GM23338 (cell line): ENCODE results near the gene UTS2.

Experiments
- CTCF ChIP-seq, 2 experiments: fragments of 200-600 bp in 1 of 2; sonication (generic) in 1 of 2; conservative IDR thresholded peaks; 2 replicates each; pipeline versions ENCODE4 v1.5.1 to v1.6.1; 2016 to 2017; ENCODE audit warnings: antibody characterized with exemption in 2 of 2, low read depth in 2 of 2, mild to moderate bottlenecking in 2 of 2, moderate library complexity in 1 of 2
- EZH2 ChIP-seq: fragments of 200-600 bp; sonication (generic); IDR thresholded peaks from one replicate; pipeline ENCODE4 v1.8.0; 2017; ENCODE audit warnings: antibody characterized with exemption, mild to moderate bottlenecking, low read depth; ENCODE audit not compliant: unreplicated experiment
- EZH2phosphoT487 ChIP-seq: fragments of 200-600 bp; sonication (generic); IDR thresholded peaks from one replicate; pipeline ENCODE4 v1.8.1; 2018; ENCODE audit warnings: antibody characterized with exemption; ENCODE audit not compliant: unreplicated experiment
- POLR2AphosphoS5 ChIP-seq: IDR thresholded peaks from 2 replicates; pipeline ENCODE4 v1.6.1; 2016; ENCODE audit warnings: antibody characterized with exemption, low read depth
- REST ChIP-seq: IDR thresholded peaks from one replicate; pipeline ENCODE4 v1.6.1; 2018; ENCODE audit warnings: antibody characterized with exemption; ENCODE audit not compliant: unreplicated experiment
- ZNF331 ChIP-seq: fragments of 250-450 bp; sonication (Bioruptor Pico); IDR thresholded peaks from 2 replicates; pipeline ENCODE4 v1.5.0; 2020; ENCODE audit warnings: low read depth, mild to moderate bottlenecking, moderate library complexity
- ZNF462 ChIP-seq: fragments of 250-450 bp; sonication (Bioruptor Pico); IDR thresholded peaks from 2 replicates; pipeline ENCODE4 v1.5.0; 2020; ENCODE audit warnings: mild to moderate bottlenecking, moderate library complexity

- TF ChIP-seq EZH2 (no peak), CTCF (conservative IDR thresholded peaks at IDR 0.05; ENCODE audit: low read depth in 2 of 2) (no peak), POLR2AphosphoS5 (no peak), REST (no peak), ZNF331 (CRISPR knock-in tag) (no peak), ZNF462 (CRISPR knock-in tag) (no peak), EZH2phosphoT487 (no peak)
These were observed 5.3 kb downstream of the UTS2 start for GRCh38 chr1:7847599-7847998.
